Natural killer cell treated with Interleukin-12 subunit alpha and Interleukin-12 subunit beta and Interleukin-15 and Interleukin-18, amount 100 ng/mL, for 72 hours (primary cell): Measurements from ENCODE around the gene GARIN5B. TPM values are rescaled to one million over a fixed set of nuclear protein-coding genes. Genes with fewer than 3 reads are reported as not detected.

Experiments
- ATAC-seq, 2 donors: fragments of 150-1000 bp; cut with Tn5 transposase in 1 of 2; sonication (Bioruptor Pico), chemical (Tn5 transposase) in 1 of 2; 2 replicates each; pipeline ENCODE4 v1.10.0; 2021
- DNase-seq: peaks from one replicate; pipeline ENCODE4 v3.0.0; 2022; ENCODE audit warnings: low spot score
- H3K27ac Mint-ChIP-seq, 2 donors: 1 replicate in 1 of 2; 2 replicates in 1 of 2; pipeline ENCODE4 v1.8.0; 2022; ENCODE audit warnings: mixed read lengths in 2 of 2, mild to moderate bottlenecking in 1 of 2, moderate library complexity in 1 of 2
- H3K27me3 Mint-ChIP-seq, 2 donors: 1 replicate in 1 of 2; 2 replicates in 1 of 2; pipeline ENCODE4 v1.8.0; 2022; ENCODE audit warnings: mixed read lengths in 2 of 2
- H3K36me3 Mint-ChIP-seq: one replicate; pipeline ENCODE4 v1.8.0; 2022; ENCODE audit warnings: mixed read lengths
- H3K4me1 Mint-ChIP-seq, 2 donors: 1 replicate in 1 of 2; 2 replicates in 1 of 2; pipeline ENCODE4 v1.8.0; 2022; ENCODE audit warnings: low read depth in 2 of 2, mixed read lengths in 2 of 2, mild to moderate bottlenecking in 1 of 2
- H3K4me3 Mint-ChIP-seq: one replicate; pipeline ENCODE4 v1.8.0; 2022; ENCODE audit warnings: mixed read lengths
- H3K9me3 Mint-ChIP-seq: 2 replicates; pipeline ENCODE4 v1.8.0; 2022; ENCODE audit warnings: mixed read lengths
- total RNA-seq, 2 donors: library from RNA; stranded (reverse); gene quantifications; one replicate each; pipeline ENCODE4 v1.2.3, GENCODE V29; 2022

Gene GARIN5B
- total RNA-seq, 2 donors from 2014 or later, result not detected

DNA sequence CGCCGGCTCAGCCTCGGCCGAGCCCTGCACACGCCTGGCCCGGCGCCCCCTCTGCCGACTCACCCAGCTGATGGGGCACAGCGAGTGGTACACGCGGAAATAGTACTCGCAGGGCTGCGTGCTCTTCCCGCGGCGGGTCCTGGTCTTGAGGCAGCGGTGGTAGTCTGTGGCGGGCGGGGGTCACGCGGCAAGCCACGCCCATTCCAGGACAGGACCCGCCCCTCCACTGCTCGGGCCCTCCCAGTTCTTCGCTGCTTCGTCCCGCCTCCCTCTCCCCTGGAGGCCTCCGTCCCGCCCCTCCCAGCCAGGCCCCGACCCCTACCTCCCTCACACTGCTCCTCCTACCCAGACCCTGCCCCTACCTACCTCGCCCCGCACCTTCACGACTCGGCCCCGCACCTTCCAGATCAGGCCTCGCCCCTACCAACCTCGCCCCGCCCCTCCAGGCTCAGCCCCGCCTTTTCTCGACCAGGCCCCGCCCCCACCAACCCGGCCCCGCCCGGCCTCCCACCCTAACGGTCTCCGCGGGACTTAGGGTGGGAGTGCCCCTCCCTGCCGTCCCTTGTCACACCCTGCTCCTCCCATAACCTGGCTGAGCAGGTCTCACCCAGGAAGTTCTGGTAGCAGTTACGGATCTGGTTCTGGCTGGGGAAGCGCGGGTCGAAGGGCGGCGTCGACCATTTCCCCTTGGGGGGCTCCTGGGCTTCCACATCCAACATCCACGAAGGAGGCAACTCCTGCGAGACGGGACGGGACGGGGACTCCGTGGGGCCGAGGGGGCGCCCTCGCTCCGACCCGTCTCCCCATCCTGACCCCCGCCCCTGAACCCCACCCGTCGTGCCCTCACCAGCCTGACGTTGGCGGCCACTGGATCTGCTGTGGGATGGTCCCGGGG lies 9.0 kb downstream of the GARIN5B start:
- DNase-seq, result peak; percentile 78
- no peaks in the 10 kb centered on the region for H3K36me3 Mint-ChIP-seq
- no peak overlapping the region for H3K27ac Mint-ChIP-seq
- no peaks in the 10 kb centered on the region for H3K9me3 Mint-ChIP-seq
- H3K4me1 Mint-ChIP-seq, result peaks cover 10 to 24% of the 10 kb centered on the region in 2 donors
- ATAC-seq, result peak; percentile 87 to 95
- H3K27me3 Mint-ChIP-seq, result peaks cover 30 to 33% of the 10 kb centered on the region in 2 donors
- peak overlapping the region; percentile 66 for H3K4me3 Mint-ChIP-seq

DNA sequence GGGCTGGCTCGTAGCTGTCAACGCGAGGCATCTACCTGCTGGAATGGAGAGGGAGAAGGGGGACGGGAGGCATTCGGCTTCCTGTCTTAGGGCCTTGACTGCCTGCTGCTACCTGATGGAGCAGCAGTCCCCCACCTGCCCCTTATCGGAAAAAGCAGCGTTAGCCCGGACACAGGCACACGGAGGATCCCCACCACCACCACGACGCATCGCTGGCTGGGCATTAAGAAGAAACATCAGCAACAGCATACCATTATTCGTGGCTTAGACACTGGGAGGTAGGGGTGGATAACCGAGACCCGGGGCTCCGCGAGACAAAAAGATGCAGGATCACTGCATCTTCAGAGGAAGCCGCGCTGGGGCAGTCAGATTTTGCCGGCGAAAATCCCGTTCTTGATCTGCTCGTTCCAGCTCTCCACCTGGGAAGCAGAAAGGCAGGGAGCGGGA lies 9.7 kb downstream of the GARIN5B start:
- H3K4me1 Mint-ChIP-seq, result peaks cover 10 to 24% of the 10 kb centered on the region in 2 donors
- no peak overlapping the region for H3K27ac Mint-ChIP-seq
- H3K9me3 Mint-ChIP-seq, result no peaks in the 10 kb centered on the region
- peak overlapping the region; percentile 66 for H3K4me3 Mint-ChIP-seq
- DNase-seq (no peak), ATAC-seq (no peak)
- H3K27me3 Mint-ChIP-seq, result peaks cover 30 to 33% of the 10 kb centered on the region in 2 donors
- no peaks in the 10 kb centered on the region for H3K36me3 Mint-ChIP-seq

DNA sequence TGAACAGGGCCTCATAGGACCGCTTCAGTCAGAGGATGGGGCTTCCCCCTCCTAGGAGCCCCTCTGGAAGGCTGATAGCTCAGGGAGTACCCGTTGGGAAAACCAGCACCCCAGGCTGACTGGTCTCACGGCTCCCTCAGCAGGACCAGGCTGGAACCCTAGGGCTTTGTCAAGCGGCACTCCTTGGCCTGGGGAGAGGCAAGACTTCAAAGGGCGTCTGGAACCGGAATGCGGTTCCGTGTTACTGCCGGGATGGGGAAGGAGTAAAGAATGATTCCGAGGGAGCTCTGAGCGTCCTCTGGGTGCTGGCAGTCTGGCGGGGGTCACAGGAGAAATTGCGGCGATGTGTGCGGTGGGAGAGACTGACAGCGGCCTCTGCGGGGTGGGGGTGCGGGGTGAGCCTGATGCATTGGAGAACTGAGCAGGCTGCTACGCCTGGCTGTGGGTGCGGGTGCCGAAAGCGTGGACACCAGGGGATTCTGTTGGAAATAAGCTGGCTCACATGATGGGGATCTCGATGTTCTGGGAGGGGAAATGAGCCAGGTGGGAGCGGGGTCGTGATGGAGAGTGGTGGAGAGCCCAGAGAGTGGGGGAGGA lies 10.4 kb downstream of the GARIN5B start:
- Mint-ChIP-seq H3K27ac (no peak overlapping the region), H3K4me1 (peaks cover 10 to 24% of the 10 kb centered on the region in 2 donors), H3K4me3 (peak overlapping the region; percentile 66), H3K27me3 (peaks cover 27 to 33% of the 10 kb centered on the region in 2 donors), H3K9me3 (no peaks in the 10 kb centered on the region), H3K36me3 (no peaks in the 10 kb centered on the region)
- ATAC-seq, result no peak
- no peak for DNase-seq

DNA sequence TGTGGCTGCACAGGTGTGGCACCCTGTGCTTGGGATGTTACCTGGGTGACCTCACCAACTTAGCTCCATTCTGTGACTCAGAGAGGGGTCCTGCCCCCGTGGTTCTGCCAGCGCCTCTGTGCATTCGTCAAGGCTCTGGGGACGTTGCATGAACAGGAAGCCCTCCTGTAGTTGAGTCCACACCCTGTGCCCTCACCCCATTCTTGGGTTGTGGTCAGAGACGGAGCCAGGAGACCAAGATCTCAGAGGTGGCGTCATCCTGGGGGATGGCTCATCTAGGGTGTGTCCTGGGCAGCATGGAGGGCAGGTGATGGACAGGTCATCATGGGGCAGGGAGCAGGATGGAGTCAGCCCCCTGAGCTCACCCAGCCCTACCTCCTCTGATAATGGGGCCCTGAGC lies 11.0 kb downstream of the GARIN5B start:
- peak overlapping the region in 1 of 2 donors; percentile 24 for H3K27ac Mint-ChIP-seq
- peaks cover 22 to 28% of the 10 kb centered on the region in 2 donors for H3K27me3 Mint-ChIP-seq
- no peaks in the 10 kb centered on the region for H3K9me3 Mint-ChIP-seq
- peaks cover 10 to 24% of the 10 kb centered on the region in 2 donors for H3K4me1 Mint-ChIP-seq
- H3K36me3 Mint-ChIP-seq, result no peaks in the 10 kb centered on the region
- no peak for ATAC-seq
- H3K4me3 Mint-ChIP-seq, result no peak overlapping the region
- DNase-seq, result no peak

DNA sequence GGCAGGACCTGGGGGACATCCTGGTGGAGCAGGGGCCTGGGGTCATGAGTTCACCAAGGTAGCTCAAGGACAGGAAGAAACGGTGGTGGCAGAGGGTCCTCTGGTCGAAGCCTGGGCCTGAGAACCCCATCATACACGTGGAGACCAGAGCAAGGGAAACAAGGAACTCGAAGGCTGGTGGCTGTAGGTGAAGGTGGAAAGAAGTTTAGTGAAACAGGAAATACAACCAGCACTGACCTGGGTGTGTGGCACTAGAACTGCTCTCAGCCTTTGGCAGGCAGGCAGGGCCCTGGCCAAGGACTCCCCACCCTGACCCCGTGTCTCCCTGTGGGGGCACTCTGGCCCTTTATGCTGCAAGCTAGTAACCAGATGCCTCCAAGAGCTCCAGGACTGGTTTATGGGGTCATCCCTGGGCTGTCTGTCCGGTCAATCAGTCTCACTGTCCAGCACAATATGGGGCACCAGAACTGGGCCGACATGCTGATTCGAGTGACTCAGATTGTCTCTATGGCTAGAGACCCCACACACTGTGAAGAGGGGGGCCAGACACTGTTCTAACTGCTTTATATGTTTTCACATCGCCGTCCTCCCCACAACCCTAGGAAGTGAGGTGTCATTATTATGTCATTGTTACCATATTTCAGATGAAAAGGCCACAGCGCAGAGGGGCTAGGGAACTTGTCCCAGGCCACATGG lies 12.3 kb downstream of the GARIN5B start:
- Mint-ChIP-seq H3K36me3 (no peaks in the 10 kb centered on the region), H3K27me3 (peaks cover 21 to 26% of the 10 kb centered on the region in 2 donors), H3K27ac (peak overlapping the region in 1 of 2 donors; percentile 24), H3K9me3 (no peaks in the 10 kb centered on the region), H3K4me1 (peaks cover 10 to 24% of the 10 kb centered on the region in 2 donors), H3K4me3 (no peak overlapping the region)
- ATAC-seq, result no peak
- no peak for DNase-seq

DNA sequence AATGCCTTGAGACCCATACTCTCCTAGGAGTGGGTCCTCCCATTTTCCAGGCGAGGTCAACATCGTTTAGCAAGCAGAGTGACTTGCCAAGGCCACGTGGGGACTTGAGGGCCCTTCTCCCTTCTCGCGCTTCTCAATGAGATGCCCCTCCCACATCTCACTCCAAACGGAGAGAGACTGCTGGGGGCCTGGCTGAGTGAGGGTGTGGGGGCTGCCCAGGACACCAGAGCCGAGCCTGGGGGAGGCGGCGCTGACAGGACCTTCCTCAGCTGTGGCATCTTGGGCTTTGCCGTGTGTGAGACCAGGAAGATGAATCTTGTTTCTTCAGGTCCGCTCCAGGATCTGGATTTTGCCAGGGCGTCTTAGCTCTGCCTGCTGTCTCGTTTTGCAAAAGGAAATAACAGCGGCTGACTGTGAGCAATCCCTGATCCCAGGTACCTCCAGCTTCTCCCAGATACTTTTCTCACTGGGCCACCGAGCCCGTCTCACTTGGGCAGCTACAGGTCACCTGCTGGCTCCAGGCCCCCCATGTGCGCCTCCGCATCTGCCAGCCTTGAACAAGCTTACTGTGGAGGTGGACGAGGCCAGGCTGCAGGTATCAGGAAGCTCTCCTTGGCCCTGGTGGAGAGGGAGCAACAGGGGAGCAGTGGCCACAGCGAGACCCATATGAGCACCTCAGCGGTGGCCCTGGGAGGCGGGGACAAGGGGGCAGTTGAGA lies 14.6 kb downstream of the GARIN5B start:
- DNase-seq, result no peak
- Mint-ChIP-seq H3K9me3 (no peaks in the 10 kb centered on the region), H3K27me3 (peaks cover 21 to 26% of the 10 kb centered on the region in 2 donors), H3K36me3 (no peaks in the 10 kb centered on the region), H3K4me1 (peaks cover 10 to 24% of the 10 kb centered on the region in 2 donors), H3K4me3 (no peak overlapping the region), H3K27ac (no peak overlapping the region)
- no peak for ATAC-seq

DNA sequence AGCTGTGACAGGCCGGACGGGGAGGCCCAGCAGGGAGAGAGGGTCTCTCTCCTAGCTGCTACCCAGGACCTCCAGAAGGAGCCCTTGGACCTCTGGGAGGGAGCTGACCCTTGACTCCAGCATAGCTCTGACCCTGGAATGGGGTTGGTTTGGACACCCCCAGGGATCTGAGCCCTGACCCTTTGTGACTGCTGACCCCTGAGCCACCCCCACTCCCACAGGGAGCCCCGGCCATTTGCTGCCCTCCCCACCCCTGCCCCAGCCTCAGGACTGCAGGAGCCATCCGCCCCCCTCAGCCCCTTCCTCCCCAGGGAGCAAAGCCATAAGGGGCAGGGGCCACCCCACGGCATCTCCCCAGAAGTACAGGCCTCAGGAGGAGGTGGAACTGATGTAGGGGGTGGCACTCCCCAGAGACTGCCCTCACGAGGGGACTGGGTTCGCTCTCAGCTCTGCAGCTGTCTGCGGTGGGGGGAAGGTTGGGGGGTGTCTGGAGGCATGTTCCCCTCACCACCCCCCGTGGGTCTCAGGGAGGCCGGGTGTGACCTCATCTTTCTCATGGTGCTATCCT lies 15.5 kb downstream of the GARIN5B start:
- Mint-ChIP-seq H3K4me3 (no peak overlapping the region), H3K27ac (no peak overlapping the region), H3K4me1 (peaks cover under 1 to 14% of the 10 kb centered on the region in 2 donors), H3K36me3 (no peaks in the 10 kb centered on the region), H3K27me3 (peaks cover 14 to 17% of the 10 kb centered on the region in 2 donors), H3K9me3 (no peaks in the 10 kb centered on the region)
- DNase-seq (no peak), ATAC-seq (no peak)

DNA sequence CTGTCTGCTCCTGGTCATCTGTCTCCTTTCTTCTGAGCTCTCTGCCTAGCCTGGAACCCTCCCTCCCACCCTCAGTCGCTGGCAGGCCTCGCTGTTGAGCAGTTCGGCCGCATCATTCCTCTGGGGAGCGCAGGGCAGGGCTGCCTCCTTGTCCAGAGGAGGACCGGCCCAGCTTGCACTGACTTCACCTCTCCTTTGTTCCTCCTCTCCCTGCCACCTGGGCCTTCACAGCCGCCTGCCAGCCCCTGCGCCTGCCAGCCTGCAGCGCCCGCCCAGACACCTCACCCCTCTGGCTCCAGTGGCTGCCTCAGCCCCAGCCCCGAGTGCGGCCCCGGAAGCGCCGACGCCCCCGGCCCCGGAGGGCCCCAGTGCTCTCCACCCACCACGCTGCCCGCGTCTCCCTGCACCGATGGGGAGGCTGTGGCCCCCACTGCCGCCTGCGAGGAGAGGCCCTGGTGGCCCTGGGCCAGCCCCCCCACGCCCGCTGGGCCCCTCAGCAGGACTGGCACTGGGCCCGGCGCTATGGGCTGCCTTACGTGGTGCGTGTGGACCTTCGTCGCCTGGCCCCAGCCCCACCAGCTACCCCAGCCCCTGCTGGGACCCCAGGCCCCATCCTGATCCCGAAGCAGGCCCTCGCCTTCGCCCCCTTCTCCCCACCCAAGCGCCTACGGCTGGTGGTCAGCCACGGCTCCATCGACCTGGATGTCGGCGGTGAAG lies 16.2 kb downstream of the GARIN5B start:
- Mint-ChIP-seq H3K4me3 (no peak overlapping the region), H3K36me3 (no peaks in the 10 kb centered on the region)

DNA sequence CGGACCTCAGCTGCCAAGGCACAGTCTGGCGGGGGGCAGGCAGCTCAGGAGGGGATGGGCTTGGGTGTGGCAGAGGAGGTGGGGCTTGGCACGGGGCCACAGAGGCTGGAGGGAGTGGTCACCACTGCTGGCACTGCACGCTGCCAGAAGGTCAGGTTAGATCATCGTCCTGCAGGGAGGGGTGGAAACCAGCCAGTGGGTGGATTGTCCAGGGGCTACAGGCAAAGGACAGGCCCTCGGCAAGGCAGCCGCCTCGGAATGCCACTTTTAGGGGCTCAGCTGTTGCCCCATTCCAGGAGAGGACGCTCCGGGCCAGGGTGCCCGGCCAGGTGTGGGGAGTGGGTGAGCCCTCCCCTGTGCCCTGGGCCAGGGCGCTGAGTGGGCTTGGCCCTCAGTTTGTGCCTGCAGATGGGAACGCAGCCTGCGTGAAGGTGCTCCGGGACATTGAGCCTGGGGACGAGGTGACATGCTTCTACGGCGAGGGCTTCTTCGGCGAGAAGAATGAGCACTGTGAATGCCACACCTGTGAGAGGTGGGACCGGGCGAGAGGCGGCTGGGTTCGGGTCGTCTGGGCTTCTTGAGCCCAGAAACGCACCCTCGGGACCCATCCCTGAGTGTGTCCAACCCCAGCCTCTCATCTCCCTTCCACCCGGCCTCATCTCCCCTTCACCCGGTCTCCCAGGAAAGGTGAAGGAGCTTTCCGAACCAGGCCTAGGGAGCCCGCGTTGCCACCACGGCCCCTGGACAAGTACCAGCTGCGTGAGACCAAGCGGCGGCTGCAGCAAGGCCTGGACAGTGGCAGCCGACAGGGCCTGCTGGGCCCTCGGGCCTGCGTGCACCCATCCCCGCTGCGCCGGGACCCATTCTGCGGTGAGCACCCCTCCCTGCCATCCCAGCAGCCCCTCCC lies 17.0 kb downstream of the GARIN5B start:
- Mint-ChIP-seq H3K9me3 (no peaks in the 10 kb centered on the region), H3K36me3 (no peaks in the 10 kb centered on the region), H3K4me3 (no peak overlapping the region), H3K4me1 (peaks cover 4 to 7% of the 10 kb centered on the region in 2 donors), H3K27ac (no peak overlapping the region), H3K27me3 (peaks cover under 1 to 2% of the 10 kb centered on the region in 2 donors)
- ATAC-seq (no peak), DNase-seq (no peak)

More for the DNA sequence above, 16.2 kb downstream of the GARIN5B start:
- Mint-ChIP-seq H3K27ac (no peak overlapping the region), H3K4me1 (peaks cover 0 to 11% of the 10 kb centered on the region in 2 donors), H3K9me3 (no peaks in the 10 kb centered on the region), H3K27me3 (peaks cover 9 to 10% of the 10 kb centered on the region in 2 donors)
- DNase-seq, result no peak
- ATAC-seq, result no peak

DNA sequence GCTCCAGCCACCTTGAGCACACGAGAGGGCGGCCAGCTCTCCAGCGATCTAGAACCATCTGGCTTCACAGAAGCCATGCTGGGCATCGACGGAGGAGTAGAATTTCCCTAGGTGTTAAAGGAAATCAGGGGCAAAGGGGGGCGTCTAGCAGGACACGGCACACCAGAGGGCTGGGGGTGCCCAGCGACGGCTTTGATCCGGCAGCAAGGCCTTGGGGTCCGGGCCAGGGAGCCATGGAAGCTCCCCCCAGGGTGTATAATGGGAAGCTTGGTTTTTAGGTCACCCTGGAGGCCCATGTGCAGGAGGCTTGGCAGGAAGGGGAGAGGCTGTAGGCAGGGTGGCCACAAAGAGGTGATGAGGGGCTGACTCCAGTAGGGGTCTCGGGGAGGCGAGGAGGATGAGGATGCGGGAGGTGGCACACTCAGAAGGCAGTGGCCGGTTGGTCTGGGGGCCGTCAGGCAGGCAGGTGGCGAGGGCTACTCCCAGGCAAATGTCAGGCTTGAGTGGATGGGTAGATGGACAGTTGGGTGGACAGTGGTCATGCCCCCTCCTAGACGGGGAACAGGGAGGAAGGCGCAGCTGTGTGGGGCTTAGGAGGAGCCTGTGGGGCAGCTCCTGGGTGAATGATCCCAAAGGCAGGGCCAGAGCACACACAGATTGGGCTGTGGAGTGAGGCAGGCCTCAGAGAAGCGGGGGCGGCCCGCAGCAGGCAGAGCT lies 17.8 kb downstream of the GARIN5B start:
- no peak overlapping the region for H3K4me3 Mint-ChIP-seq
- H3K9me3 Mint-ChIP-seq, result no peaks in the 10 kb centered on the region
- H3K36me3 Mint-ChIP-seq, result no peaks in the 10 kb centered on the region
- ATAC-seq (no peak), DNase-seq (no peak)
- H3K4me1 Mint-ChIP-seq, result peaks cover 4 to 10% of the 10 kb centered on the region in 2 donors
- no peaks in the 10 kb centered on the region for H3K27me3 Mint-ChIP-seq
- H3K27ac Mint-ChIP-seq, result no peak overlapping the region

DNA sequence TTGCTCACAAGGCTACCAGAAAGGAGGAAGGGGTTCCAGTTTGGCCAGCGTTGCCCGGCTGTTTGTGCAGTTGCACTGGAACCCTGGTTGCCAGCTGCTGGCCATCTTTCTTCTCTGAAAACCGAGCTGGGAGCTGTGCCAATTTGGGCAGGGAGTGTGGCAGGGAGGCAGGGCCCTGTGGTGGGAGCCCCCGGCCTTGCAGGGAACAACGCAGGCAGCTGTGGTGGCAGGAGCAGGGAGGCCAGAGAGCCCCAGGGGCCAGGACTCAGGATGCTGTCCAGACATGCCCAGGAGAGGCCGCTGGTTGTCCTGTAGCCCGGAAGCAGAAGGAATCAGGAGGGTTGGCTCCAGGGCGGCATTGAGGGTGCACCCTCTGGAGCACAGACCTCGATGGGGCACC lies 18.6 kb downstream of the GARIN5B start:
- Mint-ChIP-seq H3K4me1 (peaks cover 9 to 13% of the 10 kb centered on the region in 2 donors), H3K27me3 (no peaks in the 10 kb centered on the region), H3K4me3 (no peak overlapping the region), H3K36me3 (no peaks in the 10 kb centered on the region), H3K9me3 (no peaks in the 10 kb centered on the region), H3K27ac (no peak overlapping the region)
- ATAC-seq (no peak), DNase-seq (no peak)
